Putamen (tissue), 1 donor: ENCODE measurements around the gene GNG7.
"Not testable (repeated sequence)": the region's sequence is repeated elsewhere in the genome, so short reads cannot be mapped to it uniquely, and the experiment has no call there.

Experiments
- DNase-seq: peaks from one replicate; pipeline ENCODE4 v3.0.0-alpha.2; 2016; ENCODE audit warnings: low spot score

GNG7 gene

DNA sequence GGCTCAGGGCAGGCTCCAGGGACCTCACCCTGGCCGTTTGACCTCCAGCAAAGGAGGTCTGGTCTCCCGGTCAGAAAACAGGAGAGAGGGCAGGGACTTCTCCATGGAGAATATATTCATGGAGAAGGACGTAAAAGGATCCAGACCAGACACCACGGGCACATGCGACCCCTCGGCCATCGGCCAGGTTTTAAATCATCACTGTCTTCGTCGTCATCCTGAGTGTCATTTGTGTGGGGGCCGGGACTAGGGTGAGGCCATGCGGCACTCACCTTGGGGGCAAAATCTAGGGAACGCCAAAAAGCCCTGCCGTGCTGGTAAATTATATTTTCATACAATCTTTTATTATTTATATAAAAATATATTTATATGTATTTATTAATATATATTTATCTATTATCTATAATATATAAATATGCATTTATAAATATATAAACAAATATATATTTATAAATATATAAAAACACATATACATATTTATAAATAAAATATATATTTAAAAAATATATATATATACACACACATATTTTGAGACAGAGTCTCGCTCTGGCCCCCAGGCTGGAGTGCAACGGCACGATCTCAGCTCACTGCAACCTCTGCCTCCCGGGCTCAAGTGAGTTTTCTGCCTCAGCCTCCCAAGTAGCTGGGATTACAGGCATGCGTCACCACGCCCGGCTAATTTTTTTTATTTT, 151.2 kb downstream of the GNG7 start:
- no peak for DNase-seq

DNA sequence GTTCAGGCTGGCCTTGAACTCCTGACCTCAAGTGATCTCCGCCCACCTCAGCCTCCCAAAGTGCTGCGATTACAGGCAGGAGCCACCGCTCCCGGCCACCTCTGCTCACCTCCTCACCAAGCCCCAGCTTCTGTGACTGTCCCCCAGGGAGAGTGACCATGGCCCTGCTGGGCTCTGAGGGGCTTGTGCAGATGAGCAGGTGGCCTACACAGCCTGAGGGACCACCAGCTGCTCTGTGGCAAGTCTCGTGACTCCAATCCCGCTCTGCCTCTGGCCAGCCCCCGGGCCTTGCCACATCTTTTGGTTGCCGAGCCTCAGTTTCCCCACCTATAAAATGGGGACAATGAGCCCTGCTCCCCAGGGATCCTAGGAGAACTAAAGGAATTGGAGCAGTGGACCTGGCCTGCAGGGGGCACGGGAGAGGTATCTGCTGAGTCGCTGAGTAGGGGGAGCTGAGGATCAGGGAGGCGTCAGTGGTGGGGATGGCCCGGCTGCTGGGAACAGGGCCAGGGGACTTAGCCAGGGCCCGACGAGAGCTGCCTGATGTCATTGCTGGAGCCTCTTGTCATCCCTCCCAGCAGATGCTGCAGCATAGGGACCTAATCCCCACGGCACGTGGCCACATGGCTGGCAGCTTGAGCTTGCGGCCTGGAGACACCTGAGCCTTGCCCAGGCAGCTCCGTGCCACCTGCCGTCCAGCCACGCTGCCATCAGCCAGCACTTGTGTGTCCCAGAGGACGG, 151.9 kb downstream of the GNG7 start:
- peak; percentile 61 for DNase-seq

DNA sequence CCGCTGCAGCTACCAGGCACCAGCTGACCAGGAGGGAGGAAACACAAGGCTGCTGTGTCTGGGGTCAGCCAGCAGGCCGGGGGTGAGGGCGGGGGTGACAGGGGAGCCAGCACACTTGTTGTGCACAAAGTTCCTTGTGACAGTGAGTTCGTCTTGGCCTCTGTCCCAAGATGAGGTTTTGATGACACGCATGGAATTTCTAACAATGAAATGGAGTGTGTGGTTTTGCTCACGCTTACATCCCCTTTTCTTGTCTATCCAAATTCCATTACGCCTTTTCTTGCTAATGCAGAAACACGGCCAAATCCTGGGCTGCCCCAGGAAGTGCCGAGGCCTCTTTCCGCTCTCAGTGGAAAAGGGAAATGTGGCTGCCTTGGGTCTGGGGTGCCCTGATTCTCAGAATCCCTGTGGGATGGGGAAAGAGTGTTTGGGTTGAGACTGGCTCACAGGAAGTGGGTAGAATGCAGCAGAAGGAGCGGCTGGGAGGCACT, 152.7 kb downstream of the GNG7 start:
- peak; percentile 91 for DNase-seq

DNA sequence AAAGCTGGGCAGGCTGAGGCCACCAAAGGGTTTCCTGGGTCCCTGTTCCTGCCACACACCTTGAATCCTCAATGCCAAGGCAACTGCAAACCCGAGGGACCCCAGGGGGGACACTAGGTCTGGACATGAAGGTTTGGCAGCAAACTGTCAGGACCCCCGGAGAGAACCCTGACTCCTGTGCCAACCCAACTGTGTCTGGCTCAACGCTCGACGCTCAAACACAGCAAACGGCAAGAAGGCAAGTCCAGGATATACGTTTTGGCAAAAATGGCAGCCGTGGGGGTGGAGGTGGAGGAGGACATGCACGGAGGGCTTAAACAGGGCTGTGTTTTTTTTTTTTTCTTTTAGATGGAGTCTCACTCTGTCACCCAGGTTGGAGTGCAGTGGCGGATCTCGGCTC, 153.5 kb downstream of the GNG7 start:
- DNase-seq = no peak

DNA sequence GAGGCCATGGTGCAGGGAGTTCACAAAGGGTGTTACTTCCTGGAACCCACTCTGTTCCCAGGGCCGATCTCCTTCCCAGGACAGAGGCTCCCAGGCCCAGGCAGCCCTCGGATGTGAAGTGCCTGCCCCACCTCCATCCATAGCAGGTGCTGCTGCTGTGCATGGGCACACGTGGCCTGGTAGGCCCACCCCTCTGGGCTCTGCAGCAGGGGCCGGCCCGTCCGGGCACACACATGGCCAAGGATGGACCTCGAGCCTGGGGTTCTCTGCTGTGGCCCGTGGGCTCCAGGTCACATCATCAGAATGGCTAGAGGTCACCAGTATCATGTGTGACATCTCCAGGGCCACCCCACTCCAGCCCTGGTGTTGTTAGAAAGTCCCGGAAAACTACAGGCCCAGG, 154.8 kb downstream of the GNG7 start:
- DNase-seq = no peak

DNA sequence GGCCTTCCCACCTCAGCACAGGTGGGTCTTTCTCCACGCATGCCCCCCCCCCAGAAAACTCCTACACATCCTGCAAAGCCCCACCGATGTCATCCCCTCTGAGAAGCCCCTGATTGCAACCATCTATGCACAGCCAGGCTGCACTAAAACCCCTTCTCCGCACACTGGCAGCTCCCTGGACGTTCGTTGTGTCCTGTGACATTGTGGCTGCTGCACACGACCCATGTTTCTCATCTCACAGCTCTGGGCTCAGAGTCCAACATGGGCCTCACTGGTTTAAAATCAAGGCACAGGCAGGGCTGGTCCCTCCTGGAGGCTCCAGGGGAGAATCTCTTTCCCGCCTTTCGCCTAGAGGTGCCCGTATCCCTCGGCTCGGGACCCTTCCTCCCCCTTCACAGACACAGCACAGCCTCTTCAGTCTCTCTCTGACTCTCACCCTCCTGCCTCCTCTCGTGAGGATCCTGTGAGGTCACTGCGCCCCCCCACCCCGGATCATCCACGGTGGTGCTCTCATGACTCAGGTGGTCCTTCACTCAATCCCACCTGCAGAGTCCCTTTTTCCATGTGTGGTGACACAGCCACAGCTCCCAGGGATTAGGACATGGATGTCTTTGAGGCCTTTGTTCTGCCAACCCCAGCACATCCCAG, 155.3 kb downstream of the GNG7 start:
- DNase-seq = no peak

DNA sequence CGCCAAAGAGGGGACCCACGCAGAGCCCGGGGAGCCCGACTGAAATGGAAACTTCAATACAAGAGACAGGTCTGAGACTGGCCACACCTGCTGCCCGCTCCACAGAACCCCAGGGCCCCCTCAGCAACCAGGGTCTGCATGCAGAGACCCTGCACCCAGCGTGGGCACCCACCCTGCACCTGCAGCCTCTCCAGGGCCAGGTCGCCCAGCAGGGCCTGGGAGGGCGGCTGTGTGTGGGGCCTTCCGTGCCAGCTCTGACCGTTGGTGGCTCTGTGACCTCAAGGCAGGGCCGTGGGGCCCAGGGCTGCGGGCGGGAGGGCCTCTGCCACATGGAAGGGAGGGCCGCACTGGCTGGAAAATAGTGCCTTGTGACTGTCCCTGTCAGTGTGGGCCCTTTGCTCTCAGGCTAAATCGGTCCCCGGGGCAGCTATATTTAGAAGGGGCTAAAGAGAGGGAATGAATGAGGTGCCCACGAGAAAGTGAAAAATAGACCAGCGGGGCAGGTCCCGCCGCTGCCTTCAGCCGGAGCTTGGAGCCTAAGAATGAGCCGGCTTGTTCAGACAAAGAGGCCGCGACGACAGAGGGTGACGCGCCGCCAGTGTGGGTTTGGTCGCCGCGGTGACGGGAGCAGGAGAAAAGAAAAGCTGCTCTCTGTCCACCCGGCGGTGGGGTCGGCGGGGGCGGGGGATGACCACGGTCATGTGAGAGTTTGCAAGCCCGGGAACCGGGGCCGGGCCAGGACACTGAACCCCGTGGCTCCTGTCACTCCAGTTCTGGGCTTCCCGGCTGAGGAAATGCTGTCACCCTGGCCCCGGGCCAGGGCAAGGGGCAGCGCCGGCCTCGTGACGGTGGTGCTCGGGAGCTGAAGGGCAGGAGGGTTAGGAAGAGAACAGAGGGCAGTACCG, 156.1 kb downstream of the GNG7 start:
- peak; percentile 89 for DNase-seq

DNA sequence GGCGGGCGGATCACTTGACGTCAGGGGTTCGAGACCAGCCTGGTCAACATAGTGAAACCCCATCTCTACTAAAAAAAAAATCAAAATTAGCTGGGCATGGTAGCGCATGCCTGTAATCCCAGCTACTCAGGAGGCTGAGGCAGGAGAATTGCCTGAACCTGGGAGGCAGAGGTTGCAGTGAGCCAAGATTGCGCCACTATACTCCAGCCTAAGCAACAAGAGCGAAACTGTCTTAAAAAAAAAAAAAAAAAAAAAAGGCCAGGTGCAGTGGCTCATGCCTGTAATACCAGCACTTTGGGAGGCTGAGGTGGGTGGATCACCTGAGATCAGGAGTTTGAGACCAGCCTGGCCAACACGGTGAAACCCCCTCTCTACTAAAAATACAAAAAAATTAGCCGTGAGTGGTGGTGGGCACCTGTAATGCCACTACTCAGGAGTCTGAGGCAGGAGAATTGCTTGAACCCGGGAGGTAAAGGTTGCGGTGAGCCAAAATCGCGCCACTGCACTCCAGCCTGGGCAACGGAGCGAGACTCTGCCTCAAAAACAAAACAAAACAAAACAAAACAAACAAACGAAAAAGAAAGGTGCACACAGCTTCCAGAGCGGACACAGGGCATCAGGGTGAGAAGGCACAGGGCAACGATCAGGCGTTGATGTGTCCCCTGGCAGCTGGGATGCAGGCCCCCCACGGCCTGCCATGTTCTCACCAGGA, 156.9 kb downstream of the GNG7 start:
- DNase-seq = not testable (repeated sequence)

DNA sequence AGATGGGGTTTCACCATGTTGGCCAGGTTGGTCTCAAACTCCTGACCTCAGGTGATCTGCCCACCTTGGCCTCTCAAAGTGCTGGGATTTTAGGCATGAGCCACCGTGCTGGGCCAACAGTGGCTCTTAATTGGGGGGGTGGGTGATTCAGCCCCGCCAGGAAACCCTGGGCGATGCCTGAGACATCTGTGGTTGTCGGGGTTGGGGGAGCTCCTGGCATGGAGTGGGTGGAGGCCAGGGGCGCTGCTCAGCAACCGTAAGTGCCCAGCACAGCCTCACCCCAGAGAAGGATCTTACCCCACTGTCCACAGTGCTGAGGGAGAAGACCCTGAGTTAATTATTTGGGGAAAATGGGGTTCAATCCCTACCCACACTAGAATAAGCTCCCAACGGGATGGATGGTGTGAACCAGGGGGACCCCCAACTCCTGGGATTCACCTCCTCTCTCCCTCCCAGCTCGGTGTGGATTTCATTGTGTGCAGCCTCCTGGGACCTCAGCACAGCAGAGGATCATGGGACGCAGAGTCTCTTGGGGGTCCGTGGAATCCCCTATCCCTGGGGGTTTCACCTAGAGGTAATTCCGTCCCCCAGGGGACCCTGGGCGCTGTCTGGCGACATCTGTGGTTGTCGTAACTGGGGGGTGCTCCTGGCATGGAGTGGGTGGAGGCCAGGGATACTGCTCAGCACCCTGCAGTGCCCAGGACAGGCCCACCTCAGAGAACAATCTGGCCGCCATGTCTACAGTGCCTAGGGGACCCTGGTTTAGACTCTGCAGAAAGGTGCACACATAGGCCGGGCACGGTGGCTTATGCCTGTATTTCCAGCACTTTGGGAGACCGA, 157.7 kb downstream of the GNG7 start:
- no peak for DNase-seq

DNA sequence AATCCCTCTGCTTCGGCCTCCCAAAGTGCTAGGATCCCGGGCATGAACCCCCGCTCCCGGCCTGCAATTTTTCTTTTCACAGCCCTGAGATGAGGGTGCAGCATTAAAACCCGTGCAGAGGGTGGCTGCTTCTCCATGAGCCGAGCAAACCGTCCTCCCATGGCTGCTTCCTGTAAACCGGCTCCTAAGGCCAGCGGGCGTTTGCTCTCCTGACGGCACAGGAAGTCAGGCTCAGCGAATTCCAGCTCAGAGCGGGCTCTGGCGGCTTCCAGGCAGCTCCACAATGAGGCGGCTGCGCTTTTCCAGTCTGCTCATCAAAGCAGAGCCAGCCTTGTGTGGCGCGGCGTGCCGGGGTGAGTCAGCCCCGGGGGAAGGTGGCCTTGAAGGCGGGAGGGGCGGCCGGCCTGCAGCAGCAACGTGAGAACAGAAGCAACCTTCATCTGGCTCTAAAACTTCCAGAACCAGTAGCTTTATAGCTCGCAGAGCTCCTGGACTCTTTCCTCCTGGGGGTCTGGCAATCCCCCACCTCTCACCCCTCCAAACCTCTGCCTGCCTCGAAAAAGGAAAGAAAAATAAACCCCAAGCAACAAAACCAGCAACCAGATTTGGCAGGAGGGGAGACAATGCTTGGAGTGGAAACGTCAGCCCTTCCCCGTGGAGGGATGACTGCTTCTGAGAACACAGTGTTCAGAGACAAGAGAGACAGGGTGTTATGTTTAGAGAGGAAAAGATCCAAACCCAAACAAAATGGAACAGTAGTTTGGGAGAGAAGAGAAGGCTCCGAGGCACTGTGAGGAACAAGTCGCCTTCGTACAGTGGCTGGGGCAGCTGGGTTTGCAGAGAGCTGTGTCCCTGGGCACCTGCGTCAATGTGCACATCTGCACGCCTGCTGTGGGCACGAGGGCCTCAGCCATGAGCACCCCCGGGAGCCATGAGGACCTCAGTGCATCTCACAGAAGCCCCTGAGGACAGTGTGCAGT, 158.7 kb downstream of the GNG7 start:
- peak; percentile 92 for DNase-seq

DNA sequence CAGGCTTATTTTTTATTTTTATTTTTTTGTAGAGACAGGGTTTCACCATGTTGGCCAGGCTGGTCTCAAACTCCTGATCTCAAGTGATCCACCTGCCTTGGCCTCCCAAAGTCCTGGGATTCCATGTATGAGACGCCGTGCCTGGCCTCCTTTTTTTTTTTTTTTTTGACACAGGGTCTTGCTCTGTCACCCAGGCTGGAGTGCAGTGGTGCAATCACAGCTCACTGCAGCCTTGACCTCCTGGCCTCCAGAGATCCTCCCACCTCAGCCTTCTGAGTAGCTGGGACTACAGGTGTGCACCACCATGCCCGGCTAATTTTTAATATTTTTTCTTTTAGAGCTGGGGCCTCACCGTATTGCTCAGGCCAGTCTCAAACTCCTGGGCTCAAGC, 159.4 kb downstream of the GNG7 start:
- not testable (repeated sequence) for DNase-seq

DNA sequence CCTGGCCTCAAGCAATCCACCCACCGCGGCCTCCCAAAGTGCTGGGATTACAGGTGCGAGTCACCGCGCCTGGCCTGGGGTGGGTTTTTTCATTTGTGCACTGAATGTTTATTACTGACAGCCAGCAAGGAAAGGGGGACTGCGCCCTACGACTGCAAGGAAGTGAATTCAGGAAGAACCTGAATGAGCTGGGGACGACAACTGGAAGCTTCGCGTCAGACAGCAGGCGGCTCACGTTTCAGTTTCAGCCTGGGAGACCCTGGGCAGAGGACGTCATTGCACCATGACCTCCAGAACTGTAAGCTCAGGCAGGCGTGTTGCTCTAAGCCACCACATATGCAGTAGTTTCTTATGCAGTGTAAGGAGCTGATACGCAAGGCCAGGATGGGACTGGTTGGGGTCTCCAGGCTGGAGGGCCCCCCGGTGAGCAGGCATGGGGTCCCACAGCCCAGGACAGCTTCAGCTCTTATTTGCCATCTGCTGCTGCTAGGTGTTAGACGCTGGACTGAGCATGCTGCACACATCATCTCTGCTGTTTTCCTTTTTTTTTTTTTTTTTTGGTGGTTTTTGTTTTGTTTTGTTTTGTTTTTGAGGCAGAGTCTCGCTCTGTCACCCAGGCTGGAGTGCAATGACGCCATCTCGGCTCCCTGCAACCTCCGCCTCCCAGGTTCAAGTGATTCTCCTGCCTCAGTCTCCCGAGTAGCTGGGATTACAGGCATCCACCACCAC, 160.0 kb downstream of the GNG7 start:
- no peak for DNase-seq

DNA sequence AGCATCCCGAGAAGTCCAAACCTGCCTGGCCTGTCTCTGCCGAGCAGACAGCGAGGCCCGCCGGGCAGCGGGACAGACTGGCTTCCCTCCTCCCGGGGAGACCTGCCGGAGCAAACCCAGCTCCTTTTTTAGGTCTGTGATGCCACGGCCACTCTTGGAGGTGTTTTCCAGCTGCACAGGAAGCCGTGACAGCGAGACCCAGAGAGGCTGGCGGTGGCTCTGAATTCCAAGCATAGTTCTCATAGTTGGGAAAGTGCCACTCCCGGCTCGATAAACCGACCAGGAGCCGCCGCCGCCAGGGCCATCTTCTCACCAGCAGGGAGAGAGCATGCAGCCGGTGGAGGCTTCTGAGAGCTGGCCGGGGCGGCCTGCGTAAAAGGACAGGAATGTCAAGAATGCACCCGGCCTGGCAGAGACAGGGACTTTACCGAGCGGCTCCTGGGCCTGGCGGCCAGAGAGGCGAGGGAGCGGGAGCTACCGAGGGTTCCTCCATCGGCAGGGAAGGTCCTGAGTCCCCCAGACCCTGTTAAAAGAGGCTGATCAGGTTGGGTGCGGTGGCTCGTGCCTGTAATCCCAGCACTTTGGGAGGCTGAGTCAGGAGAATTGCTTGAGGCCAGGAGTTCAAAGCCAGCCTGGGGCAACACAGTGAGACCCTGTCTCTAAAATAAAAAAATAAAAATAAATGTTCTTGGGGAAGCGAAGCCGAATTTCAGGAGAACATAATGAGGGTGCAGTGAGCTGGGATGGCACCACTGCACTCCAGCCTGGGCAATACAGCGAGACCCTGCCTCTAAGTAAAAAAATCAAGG, 161.6 kb downstream of the GNG7 start:
- DNase-seq = no peak

DNA sequence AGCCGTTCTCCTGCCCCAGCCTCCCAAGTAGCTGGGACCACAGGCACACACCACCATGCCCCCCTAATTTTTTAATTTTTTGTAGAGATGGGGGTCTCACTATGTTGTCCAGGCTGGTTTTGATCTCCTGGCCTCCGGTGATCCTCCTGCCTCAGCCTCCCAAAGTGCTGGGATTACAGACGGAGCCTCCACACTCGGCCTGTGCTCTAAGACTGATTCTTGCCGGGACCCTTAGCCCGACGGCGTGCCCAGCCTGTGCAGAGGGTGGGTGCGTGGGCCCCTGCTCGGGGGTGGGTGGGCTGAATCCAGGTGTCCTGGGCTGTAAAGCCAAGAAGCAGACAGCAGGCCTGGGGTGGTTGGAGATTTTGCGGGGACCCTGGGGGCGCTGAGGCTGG, 162.2 kb downstream of the GNG7 start:
- no peak for DNase-seq

DNA sequence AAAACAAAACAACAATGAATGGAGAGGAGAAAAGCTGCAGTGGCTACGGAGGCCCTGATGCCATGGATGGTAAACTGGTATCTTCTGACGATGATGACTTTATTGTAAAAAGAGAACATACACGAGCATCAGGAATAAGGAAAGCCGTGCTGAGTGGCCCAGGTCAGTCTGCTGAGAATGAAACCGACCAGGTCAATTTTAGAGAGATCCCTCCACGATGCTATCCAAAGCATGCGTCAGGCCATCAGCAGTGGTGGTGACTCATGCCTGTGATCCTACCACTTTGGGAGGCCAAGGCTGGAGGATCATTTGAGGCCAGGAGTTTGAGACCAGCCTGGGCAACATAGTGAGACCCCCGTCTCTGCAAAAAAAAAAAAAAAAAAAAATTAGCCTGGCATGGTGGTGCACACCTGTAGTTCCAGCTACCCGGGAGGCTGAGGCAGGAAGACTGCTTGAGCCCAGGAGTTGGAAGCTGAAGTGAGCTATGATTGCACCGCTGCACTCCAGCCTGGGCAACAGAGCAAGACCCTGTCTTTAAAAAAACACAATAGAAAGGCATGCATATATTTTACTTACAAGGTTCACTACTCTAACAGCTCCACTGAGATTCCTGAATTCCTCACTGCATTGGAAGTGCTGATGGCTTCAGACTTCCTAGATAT, 164.3 kb downstream of the GNG7 start:
- no peak for DNase-seq

DNA sequence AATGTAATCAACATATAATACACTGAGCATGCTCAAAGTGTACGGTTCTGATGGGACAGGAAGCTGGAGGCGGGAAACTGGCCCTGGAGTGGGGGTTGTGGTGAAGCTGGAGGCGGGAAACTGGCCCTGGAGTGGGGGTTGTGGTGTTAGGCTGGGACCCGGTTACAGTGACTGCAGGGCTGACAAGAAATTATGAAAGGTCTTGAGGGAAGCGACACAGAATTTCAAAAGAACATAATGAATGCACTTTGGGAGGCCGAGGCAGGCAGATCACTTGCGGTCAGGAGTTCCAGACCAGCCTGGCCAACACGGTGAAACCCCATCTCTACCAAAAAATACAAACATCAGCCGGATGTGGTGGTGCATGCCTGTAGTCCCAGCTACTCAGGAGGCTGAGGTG, 164.9 kb downstream of the GNG7 start:
- DNase-seq = not testable (repeated sequence)

DNA sequence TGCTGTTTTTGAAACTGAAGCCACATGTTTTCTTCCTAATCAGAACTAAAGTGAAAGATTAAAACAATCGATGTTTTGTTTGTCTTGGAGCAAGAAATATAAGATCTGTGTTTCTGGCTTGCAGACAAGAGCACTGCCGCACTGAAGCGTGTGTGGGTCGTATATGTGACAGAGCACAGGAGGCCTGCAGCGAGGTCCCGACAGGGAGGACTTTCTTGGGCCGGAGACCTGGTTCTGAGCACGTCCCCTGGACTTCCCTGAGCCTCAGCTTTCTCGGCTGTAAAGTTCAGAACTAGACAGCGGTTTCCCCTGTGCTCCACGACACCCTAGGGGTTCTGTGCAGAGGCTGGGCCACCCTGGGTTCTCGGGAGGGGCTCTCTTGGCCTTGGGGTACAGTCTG, 166.0 kb downstream of the GNG7 start:
- no peak for DNase-seq
